GM19438 (cell line): Measurements from ENCODE around the gene FOXJ3.

Experiments used
- ATAC-seq: cut with Tn5 transposase; IDR thresholded peaks from one replicate; pipeline ENCODE4 v1.9.1; 2021; ENCODE audit warnings: low read depth; ENCODE audit not compliant: unreplicated experiment

FOXJ3 gene

DNA sequence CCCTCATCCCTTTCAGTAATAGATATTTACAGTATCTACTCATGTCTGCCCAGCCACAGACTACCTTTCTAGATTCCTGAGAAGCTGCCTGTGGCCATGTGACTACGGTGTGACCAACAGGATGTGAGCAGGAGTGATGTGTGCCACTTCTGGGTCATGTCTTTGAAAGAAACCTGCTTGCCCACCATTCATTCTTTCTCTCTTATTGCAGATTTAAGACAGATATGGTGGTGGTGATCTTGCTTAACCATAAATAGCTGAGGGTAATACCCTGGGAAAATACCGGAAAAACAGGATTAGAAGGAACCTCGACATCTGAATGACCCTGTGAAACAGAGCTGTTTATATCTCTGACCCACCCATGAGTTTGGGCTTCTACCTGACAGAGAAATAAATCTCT is 128.9 kb downstream of the FOXJ3 start:
- ATAC-seq = no peak

DNA sequence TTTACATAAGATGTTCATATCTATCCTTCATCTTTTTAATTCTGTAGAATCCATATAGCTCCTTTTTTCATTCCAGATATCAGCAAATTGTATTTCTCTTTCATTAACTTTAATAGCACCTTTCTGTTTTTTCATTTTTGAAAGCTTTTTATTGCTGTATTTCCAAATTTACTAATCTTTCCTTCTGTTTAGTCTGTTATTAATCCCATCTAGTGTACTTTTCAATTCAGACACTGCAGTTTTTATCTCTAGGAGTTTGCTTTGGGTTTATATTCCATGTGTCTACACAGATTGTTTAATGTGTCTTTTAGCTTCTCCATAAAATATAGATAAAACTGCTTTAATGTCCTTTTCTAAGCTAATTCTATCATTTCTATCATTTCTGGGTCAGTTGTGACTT is 133.0 kb downstream of the FOXJ3 start:
- no peak for ATAC-seq

DNA sequence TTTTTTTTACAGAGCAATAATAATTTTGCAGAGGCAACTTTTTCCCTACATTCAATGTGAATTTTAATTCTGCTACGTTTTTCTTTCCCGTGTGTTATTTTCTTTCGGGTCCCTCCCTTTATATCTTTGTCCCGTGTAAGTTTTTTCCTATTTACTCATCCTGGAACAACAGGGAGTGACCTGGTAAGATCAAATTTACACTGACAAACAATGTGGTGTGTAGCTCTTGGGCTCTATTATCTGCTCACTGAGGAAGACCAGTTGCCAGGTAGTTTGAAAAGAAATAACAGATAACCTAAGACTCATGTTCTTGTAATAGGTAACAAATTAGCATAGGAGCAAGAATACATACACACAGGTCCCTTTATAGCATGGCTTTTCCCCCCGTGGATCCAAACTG is 136.8 kb downstream of the FOXJ3 start:
- ATAC-seq = no peak

- ATAC-seq = no peak
Measured at GRCh38 chr1:42195841-42196240, 139.2 kb downstream of the FOXJ3 start.

- no peak for ATAC-seq
Measured at GRCh38 chr1:42192106-42192505, 142.9 kb downstream of the FOXJ3 start.

DNA sequence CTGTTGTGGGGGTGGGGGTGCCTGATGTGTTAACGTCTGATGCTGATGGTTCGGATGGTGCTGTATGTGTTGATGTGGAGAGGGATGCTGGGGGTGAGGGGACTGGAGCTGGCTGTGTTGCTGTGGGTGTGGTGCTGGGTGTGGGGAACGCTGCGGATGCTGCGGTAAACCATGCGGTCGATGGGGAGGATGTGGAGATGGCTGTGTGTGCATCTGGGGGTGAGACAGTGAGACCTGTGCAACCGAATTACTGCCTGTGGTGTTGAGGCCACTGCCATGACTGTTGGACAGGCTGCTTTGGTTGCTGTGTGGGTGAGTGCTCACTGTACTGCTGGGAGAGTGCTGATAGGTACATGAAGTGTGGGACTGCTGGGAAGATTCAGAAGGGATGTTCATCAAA is 143.7 kb downstream of the FOXJ3 start:
- ATAC-seq = no peak

- ATAC-seq = no peak
Measured at GRCh38 chr1:42189931-42190853, 144.8 kb downstream of the FOXJ3 start.

GRCh38 chr1:42186152-42186551 is 148.9 kb downstream of the FOXJ3 start:
- ATAC-seq = no peak

GRCh38 chr1:42184616-42185015 is 150.4 kb downstream of the FOXJ3 start:
- ATAC-seq = no peak

GRCh38 chr1:42183957-42184268 is 151.1 kb downstream of the FOXJ3 start:
- ATAC-seq = no peak

- no peak for ATAC-seq
Measured at GRCh38 chr1:42183210-42183956, 151.7 kb downstream of the FOXJ3 start.

DNA sequence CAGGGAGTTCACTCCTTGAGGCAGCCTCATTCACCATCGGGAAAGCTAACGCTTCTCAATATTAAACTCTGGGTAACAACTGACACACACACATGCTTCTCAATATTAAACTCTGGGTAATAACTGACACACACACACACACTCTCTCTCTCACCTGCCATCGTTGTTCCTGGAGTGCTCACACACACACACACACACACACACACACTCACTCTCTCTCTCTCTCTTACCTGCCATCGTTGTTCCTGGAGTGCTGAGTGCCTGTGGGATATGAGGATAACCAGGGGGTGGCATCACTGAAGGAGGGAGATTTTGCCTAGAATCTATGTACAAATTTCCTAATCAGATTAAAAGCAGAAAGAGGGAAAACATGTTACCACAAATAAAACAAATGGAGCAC is 153.3 kb downstream of the FOXJ3 start:
- ATAC-seq = no peak

DNA sequence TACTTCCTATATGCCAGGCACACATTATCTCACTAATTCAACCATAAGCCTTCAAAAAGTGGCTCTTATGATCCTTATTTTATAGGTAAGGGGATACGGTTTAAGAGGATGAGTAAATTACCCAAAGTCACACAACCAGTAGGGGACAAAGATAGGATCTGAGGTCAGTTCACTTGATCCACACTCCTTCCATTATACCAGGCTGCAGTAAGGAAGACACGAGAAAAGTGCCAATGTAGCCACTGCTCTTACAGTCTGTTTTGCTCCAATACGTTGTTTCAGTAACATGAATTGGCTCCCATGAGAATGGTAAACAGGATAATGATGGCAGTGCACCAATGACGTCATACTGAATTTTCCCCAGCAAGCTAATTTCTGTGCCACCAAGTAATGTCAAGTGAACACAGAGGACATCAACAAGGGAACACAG is 155.1 kb downstream of the FOXJ3 start:
- no peak for ATAC-seq

DNA sequence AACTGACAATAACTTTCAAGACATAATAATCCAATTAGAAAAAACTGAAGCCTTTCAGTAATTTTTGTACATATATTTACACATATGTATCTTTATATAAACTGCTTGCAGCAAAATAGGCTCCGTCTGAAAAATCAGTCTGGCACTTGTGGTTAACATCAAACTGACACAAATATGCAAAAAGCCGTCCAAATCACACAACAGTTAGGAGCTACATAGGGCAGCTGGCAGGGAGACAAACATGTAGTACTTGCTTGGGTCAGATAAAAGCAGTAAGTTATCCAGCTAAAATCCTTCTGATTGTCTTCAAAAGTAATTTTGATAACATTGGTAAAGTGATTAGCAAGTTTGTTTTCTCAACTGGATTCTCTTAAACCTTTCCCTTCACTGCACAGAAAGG is 155.8 kb downstream of the FOXJ3 start:
- no peak for ATAC-seq

GRCh38 chr1:42178249-42178648 is 156.8 kb downstream of the FOXJ3 start:
- ATAC-seq = no peak

- ATAC-seq = no peak
Measured at GRCh38 chr1:42177541-42177981, 157.5 kb downstream of the FOXJ3 start.

DNA sequence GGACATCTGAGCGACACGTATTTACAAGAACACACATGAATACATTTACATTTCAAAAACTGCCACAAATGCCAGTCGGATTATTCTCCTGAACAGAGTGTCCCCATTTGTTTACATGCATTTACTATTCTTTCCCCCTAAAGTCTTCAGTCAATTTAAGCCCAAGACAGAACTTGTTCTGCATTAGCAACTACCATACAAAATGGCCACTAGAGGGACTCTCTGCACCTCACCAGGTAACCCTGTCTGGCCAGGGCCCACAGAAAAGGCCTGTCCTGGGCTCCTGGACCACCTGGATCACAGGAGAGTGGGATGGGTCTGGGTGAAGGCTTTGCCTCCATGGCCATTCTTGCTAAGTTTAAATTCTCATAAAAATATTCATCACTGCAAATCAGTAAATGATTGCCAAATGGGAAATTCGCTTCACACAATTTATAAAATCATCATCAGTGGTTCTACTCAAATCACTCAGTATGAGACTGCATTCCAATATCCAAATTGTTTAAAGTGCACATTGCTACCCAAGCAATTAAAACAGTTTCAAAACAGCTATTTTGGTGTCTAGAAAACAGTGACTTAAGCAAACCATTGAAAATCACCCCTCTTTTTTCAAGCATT is 158.0 kb downstream of the FOXJ3 start:
- ATAC-seq = no peak

DNA sequence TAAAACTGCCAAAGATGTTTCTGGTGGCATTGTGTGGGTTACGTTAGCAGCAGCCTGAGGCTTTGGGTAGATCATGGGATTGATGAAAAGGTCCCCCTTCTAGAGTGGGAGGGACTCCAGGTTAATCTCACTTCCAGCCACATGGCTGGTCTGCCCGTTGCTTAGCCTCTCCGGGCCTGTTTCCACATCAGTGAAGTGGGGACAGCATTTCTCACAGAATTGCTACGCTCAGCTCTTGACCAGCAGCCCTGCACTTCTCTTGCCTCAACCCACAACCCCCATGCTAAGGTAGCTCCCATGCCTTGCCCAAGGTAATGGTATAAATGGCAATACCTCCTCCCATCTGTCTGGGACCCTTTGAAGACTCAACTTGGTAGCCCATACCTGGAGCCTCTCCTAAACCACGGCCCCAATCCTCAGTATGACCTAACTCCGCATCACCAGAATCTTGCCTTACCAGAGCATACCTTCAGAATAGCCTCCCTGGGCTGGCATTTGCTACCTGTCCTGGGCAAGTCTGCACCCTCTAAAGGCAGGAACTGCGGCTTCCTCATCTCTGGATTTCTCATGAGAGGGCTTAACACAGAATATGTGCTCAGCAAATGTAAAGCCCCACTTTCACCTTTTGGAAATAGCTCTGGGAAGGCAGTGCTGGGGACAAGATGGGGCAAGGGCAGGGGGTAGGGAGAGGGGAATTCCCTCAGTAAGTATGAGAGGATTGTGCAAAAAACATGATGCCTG is 159.6 kb downstream of the FOXJ3 start:
- no peak for ATAC-seq

- no peak for ATAC-seq
Measured at GRCh38 chr1:42173961-42174735, 160.9 kb downstream of the FOXJ3 start.
